ENCODE measurements around the gene ZFC3H1.

DNA sequence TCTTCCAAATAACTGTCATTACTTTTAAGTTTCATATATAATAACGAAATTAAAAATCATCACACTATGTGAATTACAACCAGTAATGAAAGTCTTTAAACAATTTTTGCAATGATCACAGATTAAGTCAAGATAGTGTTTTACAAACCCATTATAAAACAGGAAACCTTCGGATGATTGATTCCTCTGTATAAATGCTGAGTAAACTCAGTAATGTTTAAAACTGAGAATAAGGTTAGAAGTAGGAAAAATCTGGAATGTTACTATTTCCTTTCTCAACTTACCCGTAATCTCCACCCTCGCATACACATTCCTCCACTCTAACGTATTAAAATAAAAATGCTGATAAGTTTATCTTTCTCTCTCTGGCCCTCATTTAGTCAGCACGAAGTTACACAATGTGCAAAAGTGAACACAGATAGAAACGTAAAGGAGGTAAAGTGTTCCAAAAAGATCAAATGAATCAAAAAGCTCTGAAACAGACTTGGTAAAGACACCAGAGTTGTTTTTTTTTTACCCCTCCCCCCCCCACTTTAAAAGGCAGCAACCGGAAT is 1.6 kb downstream of the ZFC3H1 start:
- TF ChIP-seq CTCF (IDR thresholded peaks at IDR 0.05 in 2 of 3, conservative IDR thresholded peaks at IDR 0.05 in 1 of 3; ENCODE audit: insufficient read depth in 2 of 3, low read depth in 1 of 3, low read length in 3 of 3) (no peak), EP300 (IDR thresholded peaks at IDR 0.05; ENCODE audit: low read length) (peak; percentile 29; the same call in 1 of the 2 replicates), PCBP2 (IDR thresholded peaks at IDR 0.05; ENCODE audit: low read depth, low read length, poor library complexity, severe bottlenecking) (no peak), TOE1 (IDR thresholded peaks at IDR 0.05; ENCODE audit: borderline replicate concordance) (no peak), TOE1 (CRISPR knock-in tag; IDR thresholded peaks at IDR 0.05; ENCODE audit: borderline replicate concordance, low read depth) (no peak), KAT7 (CRISPR knock-in tag; IDR thresholded peaks at IDR 0.05; ENCODE audit: borderline replicate concordance) (no peak), LARP7 (IDR thresholded peaks at IDR 0.05) (no peak), RFX1 (IDR thresholded peaks at IDR 0.05) (no peak), EZH2 (IDR thresholded peaks at IDR 0.05; ENCODE audit: borderline replicate concordance, low read depth, low read length) (no peak)
- TF ChIP-seq, protein P1, sequence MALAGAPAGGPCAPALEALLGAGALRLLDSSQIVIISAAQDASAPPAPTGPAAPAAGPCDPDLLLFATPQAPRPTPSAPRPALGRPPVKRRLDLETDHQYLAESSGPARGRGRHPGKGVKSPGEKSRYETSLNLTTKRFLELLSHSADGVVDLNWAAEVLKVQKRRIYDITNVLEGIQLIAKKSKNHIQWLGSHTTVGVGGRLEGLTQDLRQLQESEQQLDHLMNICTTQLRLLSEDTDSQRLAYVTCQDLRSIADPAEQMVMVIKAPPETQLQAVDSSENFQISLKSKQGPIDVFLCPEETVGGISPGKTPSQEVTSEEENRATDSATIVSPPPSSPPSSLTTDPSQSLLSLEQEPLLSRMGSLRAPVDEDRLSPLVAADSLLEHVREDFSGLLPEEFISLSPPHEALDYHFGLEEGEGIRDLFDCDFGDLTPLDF (CRISPR knock-in tag; IDR thresholded peaks at IDR 0.05), result no peak
- TF ChIP-seq, protein P2, sequence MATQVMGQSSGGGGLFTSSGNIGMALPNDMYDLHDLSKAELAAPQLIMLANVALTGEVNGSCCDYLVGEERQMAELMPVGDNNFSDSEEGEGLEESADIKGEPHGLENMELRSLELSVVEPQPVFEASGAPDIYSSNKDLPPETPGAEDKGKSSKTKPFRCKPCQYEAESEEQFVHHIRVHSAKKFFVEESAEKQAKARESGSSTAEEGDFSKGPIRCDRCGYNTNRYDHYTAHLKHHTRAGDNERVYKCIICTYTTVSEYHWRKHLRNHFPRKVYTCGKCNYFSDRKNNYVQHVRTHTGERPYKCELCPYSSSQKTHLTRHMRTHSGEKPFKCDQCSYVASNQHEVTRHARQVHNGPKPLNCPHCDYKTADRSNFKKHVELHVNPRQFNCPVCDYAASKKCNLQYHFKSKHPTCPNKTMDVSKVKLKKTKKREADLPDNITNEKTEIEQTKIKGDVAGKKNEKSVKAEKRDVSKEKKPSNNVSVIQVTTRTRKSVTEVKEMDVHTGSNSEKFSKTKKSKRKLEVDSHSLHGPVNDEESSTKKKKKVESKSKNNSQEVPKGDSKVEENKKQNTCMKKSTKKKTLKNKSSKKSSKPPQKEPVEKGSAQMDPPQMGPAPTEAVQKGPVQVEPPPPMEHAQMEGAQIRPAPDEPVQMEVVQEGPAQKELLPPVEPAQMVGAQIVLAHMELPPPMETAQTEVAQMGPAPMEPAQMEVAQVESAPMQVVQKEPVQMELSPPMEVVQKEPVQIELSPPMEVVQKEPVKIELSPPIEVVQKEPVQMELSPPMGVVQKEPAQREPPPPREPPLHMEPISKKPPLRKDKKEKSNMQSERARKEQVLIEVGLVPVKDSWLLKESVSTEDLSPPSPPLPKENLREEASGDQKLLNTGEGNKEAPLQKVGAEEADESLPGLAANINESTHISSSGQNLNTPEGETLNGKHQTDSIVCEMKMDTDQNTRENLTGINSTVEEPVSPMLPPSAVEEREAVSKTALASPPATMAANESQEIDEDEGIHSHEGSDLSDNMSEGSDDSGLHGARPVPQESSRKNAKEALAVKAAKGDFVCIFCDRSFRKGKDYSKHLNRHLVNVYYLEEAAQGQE (IDR thresholded peaks at IDR 0.05; ENCODE audit: borderline replicate concordance), result no peak
- TF ChIP-seq, protein P2 (CRISPR knock-in tag; IDR thresholded peaks at IDR 0.05; ENCODE audit: low read depth), result no peak

Data from K562 (cell line).